ENCODE data around the gene USP50. TPM values are rescaled to one million over a fixed set of nuclear protein-coding genes. Genes with fewer than 3 reads are reported as not detected.

USP50 gene
- total and polyA plus RNA-seq, 10 donors = 0.57 to 2.6 (median 1.2) TPM; not detected in 6

DNA sequence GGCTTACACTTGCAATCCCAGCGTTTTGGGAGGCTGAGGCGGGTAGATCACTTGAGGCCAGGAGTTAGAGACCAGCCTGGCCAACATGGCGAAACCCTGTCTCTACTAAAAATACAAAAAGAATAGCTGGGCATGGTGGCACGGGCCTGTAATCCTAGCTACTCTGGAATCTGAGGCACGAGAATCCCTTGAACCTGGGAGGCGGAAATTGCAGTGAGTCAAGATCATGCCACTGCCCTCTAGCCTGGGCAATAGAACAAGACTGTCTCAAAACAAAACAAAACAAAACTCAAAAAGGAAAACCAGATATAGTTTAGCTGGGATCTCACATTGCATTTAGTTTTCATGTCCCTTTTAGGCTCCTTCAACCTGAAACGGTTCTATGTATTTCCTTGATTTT is 2.9 kb upstream of the USP50 start:
- Histone ChIP-seq H3K4me3 (no peak overlapping the region), H3K27me3 (replicated peaks in 1 of 7) (no peaks in the 10 kb centered on the region), H3K4me1 (no peaks in the 10 kb centered on the region), H3K27ac (no peak overlapping the region), H3K36me3 (no peaks in the 10 kb centered on the region), H3K9me3 (no peaks in the 10 kb centered on the region)
- TF ChIP-seq POLR2AphosphoS5 (IDR thresholded peaks at IDR 0.05) (no peak), POLR2A (IDR thresholded peaks at IDR 0.05) (no peak), CTCF (IDR thresholded peaks at IDR 0.05 in 8 of 11, conservative IDR thresholded peaks at IDR 0.05 in 3 of 11) (no peak)
- no peak for DNase-seq
- intact Hi-C loops (cut with DNase I; ENCODE audit: low total_unique reads) = no loop called here
- WGBS, 5 donors = 87 to 92% (median 91%) methylated on average over 7 of the region's 7 CpGs

DNA sequence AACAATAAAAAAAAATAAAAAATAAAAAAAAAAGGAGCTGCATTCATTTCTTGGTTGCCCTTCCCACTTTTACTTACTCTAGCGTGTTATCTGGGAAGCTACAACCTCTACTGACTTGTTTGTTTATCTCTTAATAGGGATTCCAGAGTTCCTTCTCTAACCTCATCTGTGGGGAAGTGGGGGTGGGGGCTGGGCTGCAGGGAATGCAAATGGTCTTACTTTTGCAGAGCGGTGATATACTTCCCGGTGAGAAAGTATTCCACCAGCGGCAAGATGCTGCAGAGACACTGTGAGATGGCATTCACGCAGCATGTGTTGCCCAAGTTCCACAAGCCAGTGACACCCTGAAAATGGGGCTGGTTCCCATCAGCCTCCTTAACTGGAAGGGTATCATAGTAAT is 2.1 kb downstream of the USP50 start:
- TF ChIP-seq POLR2A (IDR thresholded peaks at IDR 0.05) = no peak
- TF ChIP-seq POLR2AphosphoS5 (IDR thresholded peaks at IDR 0.05) = no peak
- no peak for TF ChIP-seq CTCF (IDR thresholded peaks at IDR 0.05 in 8 of 11, conservative IDR thresholded peaks at IDR 0.05 in 3 of 11)
- Histone ChIP-seq H3K36me3 (no peaks in the 10 kb centered on the region), H3K4me3 (no peak overlapping the region), H3K27me3 (replicated peaks in 1 of 7) (peaks cover 0 to 4% (median 0%) of the 10 kb centered on the region in 7 donors), H3K27ac (no peak overlapping the region), H3K4me1 (no peaks in the 10 kb centered on the region), H3K9me3 (no peaks in the 10 kb centered on the region)
- DNase-seq = no peak
- intact Hi-C loops (cut with DNase I; ENCODE audit: low total_unique reads) = no loop called here
- 68 to 79% (median 73%) methylated on average over 5 of the region's 5 CpGs for WGBS, 5 donors

GRCh38 chr15:50543556-50543955 is 2.9 kb downstream of the USP50 start:
- H3K4me1 ChIP-seq = no peaks in the 10 kb centered on the region
- intact Hi-C loops (cut with DNase I; ENCODE audit: low total_unique reads) = no loop called here
- WGBS, 5 donors = 84 to 91% (median 90%) methylated on average over 3 of the region's 3 CpGs

GRCh38 chr15:50542887-50543210 is 3.6 kb downstream of the USP50 start:
- 88 to 97% (median 89%) methylated on average over 2 of the region's 2 CpGs for WGBS, 5 donors
- H3K9me3 ChIP-seq = no peaks in the 10 kb centered on the region
- DNase-seq = no peak
- no peak for TF ChIP-seq POLR2A (IDR thresholded peaks at IDR 0.05)
- TF ChIP-seq CTCF (IDR thresholded peaks at IDR 0.05 in 8 of 11, conservative IDR thresholded peaks at IDR 0.05 in 3 of 11) = no peak
- no peak for TF ChIP-seq POLR2AphosphoS5 (IDR thresholded peaks at IDR 0.05)
- H3K27me3 ChIP-seq (replicated peaks in 1 of 7) = peaks cover 0 to 4% (median 0%) of the 10 kb centered on the region in 7 donors
- no peaks in the 10 kb centered on the region for H3K4me1 ChIP-seq
- H3K36me3 ChIP-seq = no peaks in the 10 kb centered on the region
- intact Hi-C loops (cut with DNase I; ENCODE audit: low total_unique reads) = no loop called here
- H3K27ac ChIP-seq = no peak overlapping the region
- no peak overlapping the region for H3K4me3 ChIP-seq

More at GRCh38 chr15:50543556-50543955, 2.9 kb downstream of the USP50 start:
- no peak for TF ChIP-seq POLR2AphosphoS5 (IDR thresholded peaks at IDR 0.05)
- TF ChIP-seq CTCF (IDR thresholded peaks at IDR 0.05 in 8 of 11, conservative IDR thresholded peaks at IDR 0.05 in 3 of 11) = no peak
- TF ChIP-seq POLR2A (IDR thresholded peaks at IDR 0.05) = no peak
- no peak overlapping the region for H3K27ac ChIP-seq
- no peaks in the 10 kb centered on the region for H3K36me3 ChIP-seq
- peaks cover 0 to 4% (median 0%) of the 10 kb centered on the region in 7 donors for H3K27me3 ChIP-seq (replicated peaks in 1 of 7)
- no peak overlapping the region for H3K4me3 ChIP-seq
- no peak for DNase-seq
- H3K9me3 ChIP-seq = no peaks in the 10 kb centered on the region
